SK-N-SH treated with all-trans-retinoic acid at 6 μM for 48 hours (cell line): ENCODE data around the gene NOC4L.
"Not testable (repeated sequence)": the region's sequence is repeated elsewhere in the genome, so short reads cannot be mapped to it uniquely, and the experiment has no call there.

ENCODE experiments used
- ATAC-seq: fragments of 200-7000 bp; cut with Tn5 transposase; 3 replicates; pipeline ENCODE4 v1.9.1; 2020; ENCODE audit warnings: mild to moderate bottlenecking, moderate library complexity
- ARNTL ChIP-seq: fragments of 450-650 bp; formaldehyde crosslinking; IDR thresholded peaks from 2 replicates; pipeline ENCODE4 v1.5.0; 2020; ENCODE audit warnings: low read depth, mild to moderate bottlenecking, moderate library complexity, borderline replicate concordance
- BACH2 ChIP-seq: fragments of 250-450 bp; sonication (Bioruptor Pico); IDR thresholded peaks from 2 replicates; pipeline ENCODE4 v1.9.0; 2021; ENCODE audit warnings: mild to moderate bottlenecking, borderline replicate concordance
- ESRRG ChIP-seq: fragments of 250-450 bp; sonication (Bioruptor Pico); IDR thresholded peaks from 2 replicates; pipeline ENCODE4 v1.6.1; 2021; ENCODE audit warnings: mild to moderate bottlenecking
- GLIS3 ChIP-seq: fragments of 250-450 bp; sonication (Bioruptor Pico); IDR thresholded peaks from 2 replicates; pipeline ENCODE4 v1.5.0; 2020; ENCODE audit warnings: mild to moderate bottlenecking, moderate library complexity
- ISL1 ChIP-seq: fragments of 250-450 bp; sonication (Bioruptor Pico); IDR thresholded peaks from 2 replicates; pipeline ENCODE4 v2.1.2; 2022; ENCODE audit warnings: mild to moderate bottlenecking, moderate library complexity
- OSR1 ChIP-seq: fragments of 250-450 bp; sonication (Bioruptor Pico); IDR thresholded peaks from 2 replicates; pipeline ENCODE4 v1.8.0; 2022; ENCODE audit warnings: moderate library complexity, mild to moderate bottlenecking, inconsistent platforms
- PPARA ChIP-seq: fragments of 250-450 bp; sonication (Bioruptor Pico); IDR thresholded peaks from 2 replicates; pipeline ENCODE4 v1.5.0; 2020; ENCODE audit warnings: mild to moderate bottlenecking, borderline replicate concordance
- RARB ChIP-seq: fragments of 250-450 bp; sonication (Bioruptor Pico); IDR thresholded peaks from 2 replicates; pipeline ENCODE4 v1.8.0; 2021; ENCODE audit warnings: mild to moderate bottlenecking, moderate library complexity
- SNAI2 ChIP-seq: fragments of 250-450 bp; sonication (Bioruptor Pico); IDR thresholded peaks from 2 replicates; pipeline ENCODE4 v1.5.0; 2020; ENCODE audit warnings: mild to moderate bottlenecking, moderate library complexity
- TCF4 ChIP-seq: fragments of 250-450 bp; sonication (Bioruptor Pico); IDR thresholded peaks from 2 replicates; pipeline ENCODE4 v1.8.0; 2021; ENCODE audit warnings: mild to moderate bottlenecking, moderate library complexity, borderline replicate concordance
- TOX ChIP-seq: fragments of 250-450 bp; sonication (Bioruptor Pico); IDR thresholded peaks from 2 replicates; pipeline ENCODE4 v1.8.0; 2021; ENCODE audit warnings: mild to moderate bottlenecking, moderate library complexity, borderline replicate concordance
- ZC3H10 ChIP-seq: fragments of 250-450 bp; sonication (Bioruptor Pico); IDR thresholded peaks from 2 replicates; pipeline ENCODE4 v1.5.1; 2021; ENCODE audit warnings: mild to moderate bottlenecking, moderate library complexity
- ZFP30 ChIP-seq: fragments of 450-650 bp; formaldehyde crosslinking; IDR thresholded peaks from 2 replicates; pipeline ENCODE4 v1.5.0; 2022; ENCODE audit warnings: mild to moderate bottlenecking, moderate library complexity
- ZNF565 ChIP-seq: fragments of 450-650 bp; formaldehyde crosslinking; conservative IDR thresholded peaks from 2 replicates; pipeline ENCODE4 v1.5.0; 2020; ENCODE audit warnings: low read depth, mild to moderate bottlenecking, moderate library complexity
- ZNF70 ChIP-seq: fragments of 450-650 bp; formaldehyde crosslinking; IDR thresholded peaks from 2 replicates; pipeline ENCODE4 v1.5.0; 2020; ENCODE audit warnings: mild to moderate bottlenecking, moderate library complexity
- ZNF8 ChIP-seq: fragments of 450-650 bp; formaldehyde crosslinking; IDR thresholded peaks from 2 replicates; pipeline ENCODE4 v1.5.0; 2020; ENCODE audit warnings: mild to moderate bottlenecking, moderate library complexity
- TF ChIP-seq, protein P1 (sequence below): fragments of 250-450 bp; sonication (Bioruptor Pico); IDR thresholded peaks from 2 replicates; pipeline ENCODE4 v1.5.1; 2021; ENCODE audit warnings: mild to moderate bottlenecking, moderate library complexity
- TF ChIP-seq, protein P2 (sequence below): fragments of 250-450 bp; sonication (Bioruptor Pico); IDR thresholded peaks from 2 replicates; pipeline ENCODE4 v1.5.0; 2020; ENCODE audit warnings: mild to moderate bottlenecking, moderate library complexity
- TF ChIP-seq, protein P3 (sequence below): fragments of 250-450 bp; sonication (Bioruptor Pico); IDR thresholded peaks from 2 replicates; pipeline ENCODE4 v1.8.0; 2020; ENCODE audit warnings: mild to moderate bottlenecking, moderate library complexity, borderline replicate concordance
- TF ChIP-seq, protein P4 (sequence below): fragments of 250-450 bp; sonication (Bioruptor Pico); IDR thresholded peaks from 2 replicates; pipeline ENCODE4 v1.5.1; 2020; ENCODE audit warnings: low read depth, mild to moderate bottlenecking, moderate library complexity

NOC4L gene

DNA sequence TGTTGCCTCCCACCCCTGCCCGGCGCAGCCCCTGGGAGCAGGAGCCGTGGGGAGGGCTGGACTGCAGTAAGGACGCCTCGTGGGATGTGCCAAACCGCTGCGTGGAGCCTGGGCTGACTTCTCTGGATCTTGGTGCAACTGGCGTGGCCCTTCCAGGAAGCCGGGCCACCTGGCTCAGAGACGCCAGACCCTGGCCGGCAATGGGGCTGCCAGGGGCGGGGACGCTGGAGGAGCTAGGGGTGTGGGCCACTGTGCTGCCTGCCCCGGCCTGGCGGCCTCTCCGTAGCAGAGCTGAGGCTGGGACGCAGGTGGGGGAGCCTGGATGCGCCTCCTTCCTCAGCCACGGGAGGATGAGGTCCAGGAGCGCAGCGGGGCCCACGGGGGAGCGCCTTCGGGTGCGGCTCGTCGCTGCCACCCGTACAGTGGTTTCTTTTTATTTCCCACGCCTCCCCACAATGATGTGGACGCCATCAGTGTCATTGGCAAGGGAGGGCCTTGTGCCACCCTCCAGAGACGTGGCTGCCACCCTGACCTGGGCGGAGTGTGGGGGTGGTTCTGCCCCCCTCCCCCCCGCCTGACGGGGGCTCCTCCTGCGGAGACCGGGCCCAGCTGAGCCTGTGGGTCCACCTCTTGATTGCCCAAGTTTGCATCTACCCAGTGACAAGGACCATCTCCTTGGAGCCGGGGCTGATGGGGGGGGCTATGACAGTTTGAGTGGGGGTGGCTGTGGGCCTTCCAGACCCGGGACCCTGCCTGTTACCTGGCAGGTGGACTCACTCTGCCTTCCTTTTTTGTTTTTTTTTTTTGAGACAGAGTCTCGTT is 11.4 kb upstream of the NOC4L start:
- no peak for ATAC-seq
- TF ChIP-seq, protein P1, sequence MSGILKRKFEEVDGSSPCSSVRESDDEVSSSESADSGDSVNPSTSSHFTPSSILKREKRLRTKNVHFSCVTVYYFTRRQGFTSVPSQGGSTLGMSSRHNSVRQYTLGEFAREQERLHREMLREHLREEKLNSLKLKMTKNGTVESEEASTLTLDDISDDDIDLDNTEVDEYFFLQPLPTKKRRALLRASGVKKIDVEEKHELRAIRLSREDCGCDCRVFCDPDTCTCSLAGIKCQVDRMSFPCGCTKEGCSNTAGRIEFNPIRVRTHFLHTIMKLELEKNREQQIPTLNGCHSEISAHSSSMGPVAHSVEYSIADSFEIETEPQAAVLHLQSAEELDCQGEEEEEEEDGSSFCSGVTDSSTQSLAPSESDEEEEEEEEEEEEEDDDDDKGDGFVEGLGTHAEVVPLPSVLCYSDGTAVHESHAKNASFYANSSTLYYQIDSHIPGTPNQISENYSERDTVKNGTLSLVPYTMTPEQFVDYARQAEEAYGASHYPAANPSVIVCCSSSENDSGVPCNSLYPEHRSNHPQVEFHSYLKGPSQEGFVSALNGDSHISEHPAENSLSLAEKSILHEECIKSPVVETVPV (CRISPR knock-in tag): no peak
- TF ChIP-seq SNAI2 (CRISPR knock-in tag) (no peak), GLIS3 (no peak), ARNTL (CRISPR knock-in tag) (no peak), ZNF8 (CRISPR knock-in tag) (no peak), ZFP30 (CRISPR knock-in tag) (no peak), PPARA (no peak), ESRRG (no peak), TCF4 (CRISPR knock-in tag) (no peak), BACH2 (CRISPR knock-in tag) (no peak), TOX (no peak), OSR1 (CRISPR knock-in tag) (no peak), ZNF70 (CRISPR knock-in tag) (no peak), ZNF565 (CRISPR knock-in tag) (no peak), ZC3H10 (CRISPR knock-in tag) (no peak), RARB (CRISPR knock-in tag) (no peak)
- TF ChIP-seq, protein P2, sequence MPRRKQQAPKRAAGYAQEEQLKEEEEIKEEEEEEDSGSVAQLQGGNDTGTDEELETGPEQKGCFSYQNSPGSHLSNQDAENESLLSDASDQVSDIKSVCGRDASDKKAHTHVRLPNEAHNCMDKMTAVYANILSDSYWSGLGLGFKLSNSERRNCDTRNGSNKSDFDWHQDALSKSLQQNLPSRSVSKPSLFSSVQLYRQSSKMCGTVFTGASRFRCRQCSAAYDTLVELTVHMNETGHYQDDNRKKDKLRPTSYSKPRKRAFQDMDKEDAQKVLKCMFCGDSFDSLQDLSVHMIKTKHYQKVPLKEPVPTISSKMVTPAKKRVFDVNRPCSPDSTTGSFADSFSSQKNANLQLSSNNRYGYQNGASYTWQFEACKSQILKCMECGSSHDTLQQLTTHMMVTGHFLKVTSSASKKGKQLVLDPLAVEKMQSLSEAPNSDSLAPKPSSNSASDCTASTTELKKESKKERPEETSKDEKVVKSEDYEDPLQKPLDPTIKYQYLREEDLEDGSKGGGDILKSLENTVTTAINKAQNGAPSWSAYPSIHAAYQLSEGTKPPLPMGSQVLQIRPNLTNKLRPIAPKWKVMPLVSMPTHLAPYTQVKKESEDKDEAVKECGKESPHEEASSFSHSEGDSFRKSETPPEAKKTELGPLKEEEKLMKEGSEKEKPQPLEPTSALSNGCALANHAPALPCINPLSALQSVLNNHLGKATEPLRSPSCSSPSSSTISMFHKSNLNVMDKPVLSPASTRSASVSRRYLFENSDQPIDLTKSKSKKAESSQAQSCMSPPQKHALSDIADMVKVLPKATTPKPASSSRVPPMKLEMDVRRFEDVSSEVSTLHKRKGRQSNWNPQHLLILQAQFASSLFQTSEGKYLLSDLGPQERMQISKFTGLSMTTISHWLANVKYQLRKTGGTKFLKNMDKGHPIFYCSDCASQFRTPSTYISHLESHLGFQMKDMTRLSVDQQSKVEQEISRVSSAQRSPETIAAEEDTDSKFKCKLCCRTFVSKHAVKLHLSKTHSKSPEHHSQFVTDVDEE (CRISPR knock-in tag): no peak
- TF ChIP-seq, protein P3, sequence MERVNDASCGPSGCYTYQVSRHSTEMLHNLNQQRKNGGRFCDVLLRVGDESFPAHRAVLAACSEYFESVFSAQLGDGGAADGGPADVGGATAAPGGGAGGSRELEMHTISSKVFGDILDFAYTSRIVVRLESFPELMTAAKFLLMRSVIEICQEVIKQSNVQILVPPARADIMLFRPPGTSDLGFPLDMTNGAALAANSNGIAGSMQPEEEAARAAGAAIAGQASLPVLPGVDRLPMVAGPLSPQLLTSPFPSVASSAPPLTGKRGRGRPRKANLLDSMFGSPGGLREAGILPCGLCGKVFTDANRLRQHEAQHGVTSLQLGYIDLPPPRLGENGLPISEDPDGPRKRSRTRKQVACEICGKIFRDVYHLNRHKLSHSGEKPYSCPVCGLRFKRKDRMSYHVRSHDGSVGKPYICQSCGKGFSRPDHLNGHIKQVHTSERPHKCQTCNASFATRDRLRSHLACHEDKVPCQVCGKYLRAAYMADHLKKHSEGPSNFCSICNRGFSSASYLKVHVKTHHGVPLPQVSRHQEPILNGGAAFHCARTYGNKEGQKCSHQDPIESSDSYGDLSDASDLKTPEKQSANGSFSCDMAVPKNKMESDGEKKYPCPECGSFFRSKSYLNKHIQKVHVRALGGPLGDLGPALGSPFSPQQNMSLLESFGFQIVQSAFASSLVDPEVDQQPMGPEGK: no peak
- TF ChIP-seq, protein P4, sequence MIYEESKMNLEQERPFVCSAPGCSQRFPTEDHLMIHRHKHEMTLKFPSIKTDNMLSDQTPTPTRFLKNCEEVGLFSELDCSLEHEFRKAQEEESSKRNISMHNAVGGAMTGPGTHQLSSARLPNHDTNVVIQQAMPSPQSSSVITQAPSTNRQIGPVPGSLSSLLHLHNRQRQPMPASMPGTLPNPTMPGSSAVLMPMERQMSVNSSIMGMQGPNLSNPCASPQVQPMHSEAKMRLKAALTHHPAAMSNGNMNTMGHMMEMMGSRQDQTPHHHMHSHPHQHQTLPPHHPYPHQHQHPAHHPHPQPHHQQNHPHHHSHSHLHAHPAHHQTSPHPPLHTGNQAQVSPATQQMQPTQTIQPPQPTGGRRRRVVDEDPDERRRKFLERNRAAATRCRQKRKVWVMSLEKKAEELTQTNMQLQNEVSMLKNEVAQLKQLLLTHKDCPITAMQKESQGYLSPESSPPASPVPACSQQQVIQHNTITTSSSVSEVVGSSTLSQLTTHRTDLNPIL (CRISPR knock-in tag): no peak

DNA sequence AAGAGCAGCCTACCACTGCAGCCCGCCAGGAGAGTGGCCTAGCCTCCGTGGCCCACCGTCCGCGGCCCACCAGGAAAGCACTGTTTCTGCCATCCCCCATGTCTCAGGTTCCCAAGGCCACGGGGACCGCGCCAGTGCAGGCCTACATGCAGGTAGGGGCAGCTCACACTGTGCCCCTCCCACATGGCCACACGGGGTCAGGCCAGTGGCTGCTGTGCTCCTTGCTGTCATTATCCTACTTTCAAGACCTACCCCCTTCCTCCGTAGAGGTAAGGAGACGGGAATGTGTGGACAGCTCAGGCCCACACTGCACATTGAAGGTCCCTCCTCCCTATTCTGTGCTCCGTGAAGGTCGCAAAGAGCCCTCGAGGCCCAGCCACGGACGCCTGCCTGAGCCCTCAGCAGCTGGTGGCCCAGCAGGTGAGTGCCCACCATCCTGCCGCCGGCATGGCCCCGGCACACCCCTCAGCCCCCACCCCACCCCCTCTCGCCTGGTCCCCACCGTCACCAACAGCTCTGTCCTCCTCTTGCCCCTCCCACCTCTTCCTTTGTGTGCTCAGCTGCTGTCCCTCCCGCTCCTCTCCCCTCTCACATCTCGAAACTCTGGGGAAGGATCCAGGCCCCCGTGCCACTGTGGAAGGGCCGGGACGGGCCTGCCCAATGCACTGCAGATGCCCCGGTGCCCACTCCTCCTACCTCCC is 10.2 kb upstream of the NOC4L start:
- TF ChIP-seq TCF4 (CRISPR knock-in tag): no peak
- TF ChIP-seq ARNTL (CRISPR knock-in tag): no peak
- TF ChIP-seq, protein P3: no peak
- TF ChIP-seq ZC3H10 (CRISPR knock-in tag): no peak
- TF ChIP-seq, protein P1 (CRISPR knock-in tag): no peak
- no peak for TF ChIP-seq ISL1 (CRISPR knock-in tag)
- no peak for TF ChIP-seq ZNF70 (CRISPR knock-in tag)
- TF ChIP-seq OSR1 (CRISPR knock-in tag): no peak
- TF ChIP-seq ESRRG: no peak
- TF ChIP-seq PPARA: no peak
- TF ChIP-seq RARB (CRISPR knock-in tag): no peak
- TF ChIP-seq, all 23 proteins: peak for 0
- ATAC-seq: no peak; the same call in 2 of the 3 replicates

DNA sequence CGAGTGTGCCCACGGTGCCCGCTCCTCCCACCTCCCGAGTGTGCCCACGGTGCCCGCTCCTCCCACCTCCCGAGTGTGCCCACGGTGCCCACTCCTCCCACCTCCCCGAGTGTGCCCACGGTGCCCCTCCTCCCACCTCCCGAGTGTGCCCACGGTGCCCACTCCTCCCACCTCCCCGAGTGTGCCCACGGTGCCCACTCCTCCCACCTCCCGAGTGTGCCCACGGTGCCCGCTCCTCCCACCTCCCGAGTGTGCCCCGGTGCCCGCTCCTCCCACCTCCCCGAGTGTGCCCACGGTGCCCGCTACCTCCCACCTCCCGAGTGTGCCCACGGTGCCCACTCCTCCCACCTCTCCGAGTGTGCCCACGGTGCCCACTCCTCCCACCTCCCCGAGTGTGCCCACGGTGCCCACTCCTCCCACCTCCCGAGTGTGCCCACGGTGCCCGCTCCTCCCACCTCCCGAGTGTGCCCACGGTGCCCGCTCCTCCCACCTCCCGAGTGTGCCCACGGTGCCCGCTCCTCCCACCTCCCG is 9.5 kb upstream of the NOC4L start:
- ATAC-seq: not testable (repeated sequence)

DNA sequence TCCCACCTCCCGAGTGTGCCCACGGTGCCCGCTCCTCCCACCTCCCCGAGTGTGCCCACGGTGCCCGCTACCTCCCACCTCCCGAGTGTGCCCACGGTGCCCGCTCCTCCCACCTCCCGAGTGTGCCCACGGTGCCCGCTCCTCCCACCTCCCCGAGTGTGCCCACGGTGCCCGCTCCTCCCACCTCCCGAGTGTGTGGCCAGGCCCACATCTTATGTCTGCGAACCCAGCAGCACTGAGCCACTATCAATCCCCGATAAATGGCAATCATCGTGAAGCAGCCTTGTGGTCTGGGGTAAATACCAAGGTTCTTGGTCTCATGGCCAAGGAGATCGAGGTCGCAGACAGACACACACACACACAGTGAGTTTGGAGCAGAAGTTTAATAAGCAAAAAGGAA is 8.0 kb upstream of the NOC4L start:
- peak; percentile 13; the same call in 1 of the 3 replicates for ATAC-seq
